ENCODE results near the gene NANS. TPM values are rescaled to one million over a fixed set of nuclear protein-coding genes. Genes with fewer than 3 reads are reported as not detected.

NANS gene
- total RNA-seq, 1 donor from 2014 or later = 13.0 TPM

GRCh38 chr9:98050351-98050750, 6.2 kb upstream of the NANS start:
- H3K27me3 ChIP-seq = peaks cover 14% of the 10 kb centered on the region
- H3K27ac Mint-ChIP-seq = no peak overlapping the region
- H3K9me3 ChIP-seq (ENCODE audit: low read depth) = no peaks in the 10 kb centered on the region
- H3K36me3 Mint-ChIP-seq = no peaks in the 10 kb centered on the region
- H3K79me2 ChIP-seq (ENCODE audit: low read depth) = no peaks in the 10 kb centered on the region
- no peak overlapping the region for H3K9ac ChIP-seq
- no peaks in the 10 kb centered on the region for H3K4me1 Mint-ChIP-seq
- no peaks in the 10 kb centered on the region for H3K9me3 Mint-ChIP-seq
- H3K4me2 ChIP-seq = no peak overlapping the region
- H3K4me3 ChIP-seq = no peak overlapping the region
- H2AFZ ChIP-seq (replicated peaks) = no peak overlapping the region
- no peak for DNase-seq (ENCODE audit: low spot score)
- no peaks in the 10 kb centered on the region for H4K20me1 ChIP-seq (ENCODE audit: low read depth)
- H3K4me3 Mint-ChIP-seq = no peak overlapping the region
- H3K4me1 ChIP-seq = no peaks in the 10 kb centered on the region
- H3K27ac ChIP-seq = no peak overlapping the region
- H3F3A ChIP-seq (ENCODE audit: low read depth) = no peaks in the 10 kb centered on the region
- H3K27me3 Mint-ChIP-seq (ENCODE audit: insufficient read depth, low read depth) = peaks cover 2% of the 10 kb centered on the region
- TF ChIP-seq EZH2phosphoT487 (IDR thresholded peaks at IDR 0.05) = no peak
- no peak for TF ChIP-seq CTCF (IDR thresholded peaks at IDR 0.05)
- TF ChIP-seq EZH2 (IDR thresholded peaks at IDR 0.05) = no peak
- H3K36me3 ChIP-seq = no peaks in the 10 kb centered on the region

- H4K20me1 ChIP-seq (ENCODE audit: low read depth) = no peaks in the 10 kb centered on the region
- Mint-ChIP-seq H3K36me3 (no peaks in the 10 kb centered on the region), H3K9me3 (no peaks in the 10 kb centered on the region), H3K27me3 (ENCODE audit: insufficient read depth, low read depth) (peaks cover 6% of the 10 kb centered on the region), H3K27ac (no peak overlapping the region), H3K4me3 (peak overlapping the region; percentile 24), H3K4me1 (peaks cover 11% of the 10 kb centered on the region)
- no peak overlapping the region for H3K27ac ChIP-seq
- no peak overlapping the region for H2AFZ ChIP-seq (replicated peaks)
- H3F3A ChIP-seq (ENCODE audit: low read depth) = no peaks in the 10 kb centered on the region
- no peaks in the 10 kb centered on the region for H3K4me1 ChIP-seq
- no peak for DNase-seq (ENCODE audit: low spot score)
- no peak overlapping the region for H3K9ac ChIP-seq
- H3K4me3 ChIP-seq = no peak overlapping the region
- H3K9me3 ChIP-seq (ENCODE audit: low read depth) = no peaks in the 10 kb centered on the region
- no peaks in the 10 kb centered on the region for H3K36me3 ChIP-seq
- peaks cover 35% of the 10 kb centered on the region for H3K27me3 ChIP-seq
- TF ChIP-seq EZH2 (IDR thresholded peaks at IDR 0.05) = no peak
- TF ChIP-seq EZH2phosphoT487 (IDR thresholded peaks at IDR 0.05) = no peak
- no peak for TF ChIP-seq CTCF (IDR thresholded peaks at IDR 0.05)
- H3K4me2 ChIP-seq = no peak overlapping the region
- no peaks in the 10 kb centered on the region for H3K79me2 ChIP-seq (ENCODE audit: low read depth)
These were observed 2.1 kb upstream of the NANS start for GRCh38 chr9:98054376-98054951.

- peak overlapping the region; percentile 75 for H3K27ac Mint-ChIP-seq
These were observed 737 bp downstream of the NANS start for GRCh38 chr9:98057138-98057799.

More at GRCh38 chr9:98057138-98057799, 737 bp downstream of the NANS start:
- H3K36me3 ChIP-seq = no peaks in the 10 kb centered on the region
- H3K27me3 Mint-ChIP-seq (ENCODE audit: insufficient read depth, low read depth) = peaks cover 6% of the 10 kb centered on the region
- DNase-seq (ENCODE audit: low spot score) = peak; percentile 4
- H3K9me3 ChIP-seq (ENCODE audit: low read depth) = no peaks in the 10 kb centered on the region
- peak overlapping the region; percentile 63 for H3K4me3 ChIP-seq
- no peak overlapping the region for H3K9ac ChIP-seq
- peak overlapping the region; percentile 97 for H3K4me3 Mint-ChIP-seq
- TF ChIP-seq EZH2 (IDR thresholded peaks at IDR 0.05) = peak; percentile 39
- peak; percentile 45 for TF ChIP-seq EZH2phosphoT487 (IDR thresholded peaks at IDR 0.05)
- no peak for TF ChIP-seq CTCF (IDR thresholded peaks at IDR 0.05)
- H3K36me3 Mint-ChIP-seq = peaks cover 2% of the 10 kb centered on the region
- H3K79me2 ChIP-seq (ENCODE audit: low read depth) = no peaks in the 10 kb centered on the region
- H4K20me1 ChIP-seq (ENCODE audit: low read depth) = no peaks in the 10 kb centered on the region
- peak overlapping the region; percentile 91 for H2AFZ ChIP-seq (replicated peaks)
- H3K27ac ChIP-seq = no peak overlapping the region
- H3K9me3 Mint-ChIP-seq = no peaks in the 10 kb centered on the region
- peaks cover 11% of the 10 kb centered on the region for H3K4me1 Mint-ChIP-seq
- no peaks in the 10 kb centered on the region for H3K4me1 ChIP-seq
- H3K27me3 ChIP-seq = peaks cover 35% of the 10 kb centered on the region
- peak overlapping the region; percentile 84 for H3K4me2 ChIP-seq
- H3F3A ChIP-seq (ENCODE audit: low read depth) = no peaks in the 10 kb centered on the region

Measured in neural progenitor cell (in vitro differentiated cells).